Left ventricle myocardium inferior (tissue), 1 donor: Measurements from ENCODE around the gene NMRK2. TPM values are rescaled to one million over a fixed set of nuclear protein-coding genes. Genes with fewer than 3 reads are reported as not detected.

Experiments
- microRNA-seq: library from miRNA; unstranded; fragments of <30 nt; microRNA quantifications from one replicate; pipeline ENCODE4 v1.2.0, GENCODE V29; 2020
- total RNA-seq: library from RNA; stranded (reverse); fragmentation: NEBNext Ultra II Directional; extraction: Animal tissue kit (Norgen Biotek cat#: 25700); gene quantifications from one replicate; pipeline ENCODE4 v1.2.1, GENCODE V29; 2021
- donor health status: DM: no; HTN: yes; CAD: no; lungs with severe emphysema.

NMRK2 gene
- total RNA-seq, 1 donor from 2014 or later: 458 TPM

Small RNAs within 50 kb of the gene (microRNA-seq; reads per million reads assigned to microRNA genes)
- not detected for gene MIR637

Other genes with a start within 250 kb of the NMRK2 start
- 31.6 TPM for gene PIP5K1C, start 232.6 kb upstream of the NMRK2 start, total RNA-seq
- not detected for gene TJP3, start 224.7 kb upstream of the NMRK2 start, total RNA-seq
- gene APBA3, start 171.4 kb upstream of the NMRK2 start, total RNA-seq: 14.2 TPM
- 64.1 TPM for gene MRPL54, start 170.4 kb upstream of the NMRK2 start, total RNA-seq
- not detected for gene RAX2, start 160.8 kb upstream of the NMRK2 start, total RNA-seq
- gene MATK, start 146.7 kb upstream of the NMRK2 start, total RNA-seq: 0.14 TPM
- gene ZFR2, start 64.0 kb upstream of the NMRK2 start, total RNA-seq: not detected
- not detected for gene ATCAY, start 52.4 kb upstream of the NMRK2 start, total RNA-seq
- gene DAPK3, start 38.0 kb downstream of the NMRK2 start, total RNA-seq: 74.6 TPM
- 2,303 TPM for gene EEF2, start 52.4 kb downstream of the NMRK2 start, total RNA-seq
- gene PIAS4, start 74.7 kb downstream of the NMRK2 start, total RNA-seq: 15.4 TPM
- 30.6 TPM for gene ZBTB7A, start 133.8 kb downstream of the NMRK2 start, total RNA-seq
- gene MAP2K2, start 191.1 kb downstream of the NMRK2 start, total RNA-seq: 129 TPM
- not detected for gene CREB3L3, start 220.6 kb downstream of the NMRK2 start, total RNA-seq
- gene SIRT6, start 249.5 kb downstream of the NMRK2 start, total RNA-seq: 12.9 TPM
- gene ANKRD24, start 249.6 kb downstream of the NMRK2 start, total RNA-seq: 0.22 TPM